ENCODE measurements around the gene KCNQ1. TPM values are rescaled to one million over a fixed set of nuclear protein-coding genes. Genes with fewer than 3 reads are reported as not detected.

The KCNQ1 gene
- total RNA-seq, 1 experiment from 2014 or later, result 2.3 TPM

GRCh38 chr11:2843551-2843950, 398.7 kb downstream of the KCNQ1 start:
- Histone ChIP-seq H3K4ac (ENCODE audit: low read depth, low read length) (no peak overlapping the region), H3T11ph (ENCODE audit: low read length) (no peak overlapping the region), H2AK5ac (ENCODE audit: insufficient read length, low read length) (no peak overlapping the region), H3K79me1 (ENCODE audit: insufficient read depth, low read depth, low read length, poor library complexity, severe bottlenecking) (no peaks in the 10 kb centered on the region), H3K27ac (ENCODE audit: insufficient read length, low read depth, low read length) (no peak overlapping the region), H3K9ac (ENCODE audit: extremely low read depth, insufficient read length, low read length) (no peak overlapping the region), H2BK5ac (ENCODE audit: insufficient read length, low read length) (no peak overlapping the region), H3K27me3 (ENCODE audit: insufficient read depth, low read length) (no peaks in the 10 kb centered on the region; the same call in 1 of the 2 replicates), H3K79me2 (ENCODE audit: insufficient read depth, low read length) (no peaks in the 10 kb centered on the region), H3K56ac (ENCODE audit: insufficient read length, low read depth, low read length) (no peak overlapping the region), H2BK120ac (ENCODE audit: low read depth, low read length, poor library complexity, severe bottlenecking) (no peak overlapping the region), H3K9me3 (ENCODE audit: control insufficient read depth, low read depth, low read length) (no peaks in the 10 kb centered on the region), H2AFZ (ENCODE audit: low read length) (no peak overlapping the region), H4K91ac (ENCODE audit: insufficient read length, low read depth, low read length) (no peak overlapping the region), H3K4me1 (ENCODE audit: insufficient read depth, low read length) (no peaks in the 10 kb centered on the region), H4K5ac (ENCODE audit: insufficient read length, low read depth, low read length) (no peak overlapping the region), H2BK15ac (ENCODE audit: low read depth, low read length) (no peak overlapping the region), H3K18ac (ENCODE audit: insufficient read length, low read depth, low read length) (no peak overlapping the region), H2BK12ac (ENCODE audit: insufficient read length, low read depth, low read length) (no peak overlapping the region), H4K20me1 (ENCODE audit: control insufficient read depth, insufficient read depth, insufficient read length) (no peaks in the 10 kb centered on the region), H3K23ac (ENCODE audit: insufficient read length, low read depth, low read length) (no peak overlapping the region), H3K4me2 (ENCODE audit: insufficient read depth, insufficient read length, low read length) (no peak overlapping the region), H3K23me2 (ENCODE audit: insufficient read length, low read depth, low read length, poor library complexity, severe bottlenecking) (no peaks in the 10 kb centered on the region), H4K8ac (replicated peaks; ENCODE audit: insufficient read length, low read depth, low read length) (no peak overlapping the region), H3K14ac (ENCODE audit: insufficient read depth, low read length) (no peak overlapping the region), H2BK20ac (ENCODE audit: low read depth, low read length, poor library complexity, severe bottlenecking) (no peak overlapping the region)
- no peaks in the 10 kb centered on the region for H3K36me3 Mint-ChIP-seq (ENCODE audit: insufficient read depth in 1 of 3, low read depth in 3 of 3)
- H3K27ac Mint-ChIP-seq, result no peak overlapping the region
- H3K4me3 Mint-ChIP-seq, result no peak overlapping the region
- H3K4me1 Mint-ChIP-seq, result peaks cover 12 to 18% of the 10 kb centered on the region in 2 experiments; a peak in 3 of 4 replicates
- DNase-seq, result no peak
- peaks cover 65% of the 10 kb centered on the region for H3K27me3 Mint-ChIP-seq (ENCODE audit: low read depth)
- no peak for TF ChIP-seq CTCF (conservative IDR thresholded peaks at IDR 0.05)
- H3K9me3 Mint-ChIP-seq, result no peaks in the 10 kb centered on the region
- no CpG with 5 or more reads among the region's 14 CpGs for WGBS (ENCODE audit: extremely low coverage, insufficient read length, low lambda C conversion rate)

Data from H9 (cell line).